ENCODE results near the gene TMEM171. TPM values are rescaled to one million over a fixed set of nuclear protein-coding genes. Genes with fewer than 3 reads are reported as not detected.

TMEM171 gene
- polyA plus RNA-seq, 1 donor (not counting 4 experiments of a cell fraction or from before 2014, with no cell fraction given): 8.7 TPM

DNA sequence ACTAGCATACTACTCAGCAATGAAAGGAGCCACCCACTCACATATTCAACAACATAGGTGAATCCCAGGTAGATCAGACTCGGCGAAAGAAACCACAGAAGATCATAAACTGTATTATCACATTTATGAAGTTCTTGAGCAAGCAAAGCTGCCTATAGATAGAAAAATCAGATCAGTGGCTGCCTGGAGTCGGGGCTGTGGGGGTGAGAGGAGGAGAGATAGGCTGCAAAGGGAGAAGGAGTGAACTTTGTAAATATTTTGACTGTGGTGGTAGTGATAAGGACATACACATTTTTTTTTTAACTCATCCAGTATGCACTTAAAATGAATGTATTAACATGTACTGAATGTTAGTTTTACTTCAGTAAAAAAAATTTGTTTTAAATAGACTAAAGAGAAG is 29.2 kb downstream of the TMEM171 start:
- Histone ChIP-seq H4K20me1 (ENCODE audit: control insufficient read depth, extremely low read depth, insufficient read depth, low read length) (no peaks in the 10 kb centered on the region), H2AFZ (ENCODE audit: control insufficient read depth, low read length) (no peak overlapping the region), H3K27ac (ENCODE audit: control insufficient read depth, insufficient read depth, low read length) (no peak overlapping the region), H3K79me2 (ENCODE audit: control insufficient read depth, insufficient read depth, low read length) (no peaks in the 10 kb centered on the region), H3K4me3 (ENCODE audit: control insufficient read depth in 2 of 3, extremely low read depth in 1 of 3, insufficient read depth in 2 of 3, low read depth in 1 of 3, low read length in 3 of 3) (no peak overlapping the region), H3K9me3 (ENCODE audit: control insufficient read depth, low read depth, low read length) (no peaks in the 10 kb centered on the region), H3K36me3 (ENCODE audit: control insufficient read depth in 2 of 2, extremely low read depth in 1 of 2, insufficient read depth in 2 of 2, low read length in 2 of 2) (no peaks in the 10 kb centered on the region), H3K9ac (ENCODE audit: control insufficient read depth, extremely low read depth, insufficient read depth, low read length) (no peak overlapping the region), H3K9me1 (ENCODE audit: control insufficient read depth, extremely low read depth, insufficient read depth, low read length) (no peaks in the 10 kb centered on the region), H3K4me1 (ENCODE audit: control insufficient read depth, extremely low read depth, insufficient read depth, low read length) (no peaks in the 10 kb centered on the region), H3K27me3 (ENCODE audit: control insufficient read depth, extremely low read depth, insufficient read depth, low read length) (no peaks in the 10 kb centered on the region), H3K4me2 (ENCODE audit: control insufficient read depth, extremely low read depth, insufficient read depth, low read depth, low read length) (no peak overlapping the region)
- DNase-seq (ENCODE audit: low read depth, low spot score) (no peak), FAIRE-seq (no peak)
- dilution Hi-C loops (cut with MboI; ENCODE audit: extremely low pct_ligation_motif_present, low sequenced_read_pairs): no loop called here
- TF ChIP-seq, protein P1, sequence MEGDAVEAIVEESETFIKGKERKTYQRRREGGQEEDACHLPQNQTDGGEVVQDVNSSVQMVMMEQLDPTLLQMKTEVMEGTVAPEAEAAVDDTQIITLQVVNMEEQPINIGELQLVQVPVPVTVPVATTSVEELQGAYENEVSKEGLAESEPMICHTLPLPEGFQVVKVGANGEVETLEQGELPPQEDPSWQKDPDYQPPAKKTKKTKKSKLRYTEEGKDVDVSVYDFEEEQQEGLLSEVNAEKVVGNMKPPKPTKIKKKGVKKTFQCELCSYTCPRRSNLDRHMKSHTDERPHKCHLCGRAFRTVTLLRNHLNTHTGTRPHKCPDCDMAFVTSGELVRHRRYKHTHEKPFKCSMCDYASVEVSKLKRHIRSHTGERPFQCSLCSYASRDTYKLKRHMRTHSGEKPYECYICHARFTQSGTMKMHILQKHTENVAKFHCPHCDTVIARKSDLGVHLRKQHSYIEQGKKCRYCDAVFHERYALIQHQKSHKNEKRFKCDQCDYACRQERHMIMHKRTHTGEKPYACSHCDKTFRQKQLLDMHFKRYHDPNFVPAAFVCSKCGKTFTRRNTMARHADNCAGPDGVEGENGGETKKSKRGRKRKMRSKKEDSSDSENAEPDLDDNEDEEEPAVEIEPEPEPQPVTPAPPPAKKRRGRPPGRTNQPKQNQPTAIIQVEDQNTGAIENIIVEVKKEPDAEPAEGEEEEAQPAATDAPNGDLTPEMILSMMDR (optimal IDR thresholded peaks at IDR 0.05 in 1 of 3, IDR thresholded peaks at IDR 0.05 in 1 of 3, conservative IDR thresholded peaks at IDR 0.05 in 1 of 3; ENCODE audit: extremely low read depth in 1 of 3, insufficient read depth in 2 of 3, low read length in 3 of 3): no peak
- TF ChIP-seq EZH2 (IDR thresholded peaks at IDR 0.05; ENCODE audit: low read length): no peak

DNA sequence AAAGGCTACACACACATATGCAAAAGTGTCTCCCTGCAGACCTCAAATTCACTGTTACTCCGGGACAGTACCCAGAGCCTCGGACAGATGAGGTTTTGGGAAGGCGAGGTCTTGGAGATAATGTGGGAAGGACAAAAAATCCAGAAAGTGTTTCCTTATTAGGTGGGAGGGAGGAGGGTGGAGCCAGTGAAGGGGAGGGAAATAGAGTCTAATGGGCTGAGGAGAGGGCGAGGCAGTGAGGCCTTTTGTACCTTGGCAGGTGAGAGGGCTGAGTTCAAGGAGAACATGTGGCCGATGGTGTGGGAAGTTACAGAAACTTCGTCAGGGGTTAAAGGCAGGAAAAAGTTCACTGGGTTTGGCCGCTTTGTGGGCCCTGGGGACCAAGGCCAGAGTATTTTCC is 30.5 kb downstream of the TMEM171 start:
- Histone ChIP-seq H3K36me3 (ENCODE audit: control insufficient read depth in 2 of 2, extremely low read depth in 1 of 2, insufficient read depth in 2 of 2, low read length in 2 of 2) (no peaks in the 10 kb centered on the region), H3K27ac (ENCODE audit: control insufficient read depth, insufficient read depth, low read length) (no peak overlapping the region), H3K9me1 (ENCODE audit: control insufficient read depth, extremely low read depth, insufficient read depth, low read length) (no peaks in the 10 kb centered on the region), H3K9me3 (ENCODE audit: control insufficient read depth, low read depth, low read length) (no peaks in the 10 kb centered on the region), H3K79me2 (ENCODE audit: control insufficient read depth, insufficient read depth, low read length) (no peaks in the 10 kb centered on the region), H2AFZ (ENCODE audit: control insufficient read depth, low read length) (no peak overlapping the region), H3K9ac (ENCODE audit: control insufficient read depth, extremely low read depth, insufficient read depth, low read length) (no peak overlapping the region), H3K27me3 (ENCODE audit: control insufficient read depth, extremely low read depth, insufficient read depth, low read length) (no peaks in the 10 kb centered on the region), H3K4me2 (ENCODE audit: control insufficient read depth, extremely low read depth, insufficient read depth, low read depth, low read length) (no peak overlapping the region), H4K20me1 (ENCODE audit: control insufficient read depth, extremely low read depth, insufficient read depth, low read length) (no peaks in the 10 kb centered on the region), H3K4me3 (ENCODE audit: control insufficient read depth in 2 of 3, extremely low read depth in 1 of 3, insufficient read depth in 2 of 3, low read depth in 1 of 3, low read length in 3 of 3) (no peak overlapping the region), H3K4me1 (ENCODE audit: control insufficient read depth, extremely low read depth, insufficient read depth, low read length) (no peaks in the 10 kb centered on the region)
- DNase-seq (ENCODE audit: low read depth, low spot score) (no peak), FAIRE-seq (no peak)
- dilution Hi-C loops (cut with MboI; ENCODE audit: extremely low pct_ligation_motif_present, low sequenced_read_pairs): no loop called here
- no peak for TF ChIP-seq EZH2 (IDR thresholded peaks at IDR 0.05; ENCODE audit: low read length)
- TF ChIP-seq, protein P1 (optimal IDR thresholded peaks at IDR 0.05 in 1 of 3, IDR thresholded peaks at IDR 0.05 in 1 of 3, conservative IDR thresholded peaks at IDR 0.05 in 1 of 3; ENCODE audit: extremely low read depth in 1 of 3, insufficient read depth in 2 of 3, low read length in 3 of 3): no peak

Data from keratinocyte (primary cell).